DND-41 (cell line): ENCODE measurements around the gene PML.
"Not testable (repeated sequence)": the region's sequence is repeated elsewhere in the genome, so short reads cannot be mapped to it uniquely, and the experiment has no call there.

Experiments used
- EZH2 ChIP-seq: IDR thresholded peaks from 3 replicates; pipeline ENCODE4 v1.6.1; 2012; ENCODE audit warnings: borderline replicate concordance, low read depth, mild to moderate bottlenecking, moderate library complexity, low read length, inconsistent platforms; ENCODE audit not compliant: severe bottlenecking
- TF ChIP-seq, protein P1 (sequence below): IDR thresholded peaks from 2 replicates; pipeline ENCODE4 v1.5.1; 2012; ENCODE audit warnings: borderline replicate concordance, low read length, moderate library complexity, mild to moderate bottlenecking; ENCODE audit not compliant: poor library complexity, severe bottlenecking; ENCODE audit errors: extremely low read depth

DNA sequence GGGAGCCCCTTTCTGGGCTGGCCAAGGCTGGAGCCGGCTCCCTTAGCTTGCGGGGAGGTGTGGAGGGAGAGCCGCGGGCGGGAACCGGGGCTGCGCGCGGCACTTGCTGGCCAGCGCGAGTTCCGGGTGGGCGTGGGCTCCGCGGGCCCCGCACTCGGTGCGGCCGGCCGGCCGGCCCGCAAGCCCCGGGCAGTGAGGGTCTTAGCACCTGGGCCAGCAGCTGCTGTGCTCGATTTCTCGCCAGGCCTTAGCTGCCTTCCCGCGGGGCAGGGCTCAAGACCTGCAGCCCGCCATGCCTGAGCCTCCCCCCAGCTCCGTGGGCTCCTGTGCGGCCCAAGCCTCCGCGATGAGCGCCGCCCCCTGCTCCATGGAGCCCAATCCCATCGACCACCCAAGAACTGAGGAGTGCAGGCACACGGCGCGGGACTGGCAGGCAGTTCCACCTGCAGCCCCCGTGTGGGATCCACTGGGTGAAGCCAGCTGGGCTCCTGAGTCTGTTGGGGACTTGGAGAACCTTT lies 20.8 kb upstream of the PML start:
- TF ChIP-seq, protein P1, sequence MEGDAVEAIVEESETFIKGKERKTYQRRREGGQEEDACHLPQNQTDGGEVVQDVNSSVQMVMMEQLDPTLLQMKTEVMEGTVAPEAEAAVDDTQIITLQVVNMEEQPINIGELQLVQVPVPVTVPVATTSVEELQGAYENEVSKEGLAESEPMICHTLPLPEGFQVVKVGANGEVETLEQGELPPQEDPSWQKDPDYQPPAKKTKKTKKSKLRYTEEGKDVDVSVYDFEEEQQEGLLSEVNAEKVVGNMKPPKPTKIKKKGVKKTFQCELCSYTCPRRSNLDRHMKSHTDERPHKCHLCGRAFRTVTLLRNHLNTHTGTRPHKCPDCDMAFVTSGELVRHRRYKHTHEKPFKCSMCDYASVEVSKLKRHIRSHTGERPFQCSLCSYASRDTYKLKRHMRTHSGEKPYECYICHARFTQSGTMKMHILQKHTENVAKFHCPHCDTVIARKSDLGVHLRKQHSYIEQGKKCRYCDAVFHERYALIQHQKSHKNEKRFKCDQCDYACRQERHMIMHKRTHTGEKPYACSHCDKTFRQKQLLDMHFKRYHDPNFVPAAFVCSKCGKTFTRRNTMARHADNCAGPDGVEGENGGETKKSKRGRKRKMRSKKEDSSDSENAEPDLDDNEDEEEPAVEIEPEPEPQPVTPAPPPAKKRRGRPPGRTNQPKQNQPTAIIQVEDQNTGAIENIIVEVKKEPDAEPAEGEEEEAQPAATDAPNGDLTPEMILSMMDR, result not testable (repeated sequence)
- TF ChIP-seq EZH2, result not testable (repeated sequence)
